Gastrocnemius medialis (tissue), 4 donors: ENCODE data around the gene ZDHHC17. TPM values are rescaled to one million over a fixed set of nuclear protein-coding genes. Genes with fewer than 3 reads are reported as not detected.

Experiments
- ATAC-seq, 2 donors: fragments of 150-250 bp; one replicate each; pipeline ENCODE4 v1.9.1; 2016
- DNase-seq, 2 donors: peaks; one replicate each; pipeline ENCODE4 v3.0.0-alpha.2; 2019
- H3K27ac ChIP-seq, 4 donors: fragments of 200-600 bp; sonication (generic); 1 replicate in 1 of 4; 2 replicates in 3 of 4; pipeline ENCODE4 v1.5.1; 2016 to 2018; ENCODE audit warnings: mild to moderate bottlenecking in 2 of 4, moderate library complexity in 1 of 4
- H3K27me3 ChIP-seq, 3 donors: fragments of 200-600 bp; sonication (generic) in 2 of 3; 1 replicate in 1 of 3; 2 replicates in 2 of 3; pipeline versions ENCODE4 v1.5.1 to v1.6.0; 2016 to 2019; ENCODE audit warnings: mild to moderate bottlenecking in 1 of 3, moderate library complexity in 1 of 3
- H3K36me3 ChIP-seq, 2 donors: fragments of 200-600 bp; sonication (generic) in 1 of 2; one replicate each; pipeline ENCODE4 v1.5.1; 2017 to 2018
- H3K4me1 ChIP-seq, 2 donors: fragments of 200-600 bp; sonication (generic) in 1 of 2; one replicate each; pipeline ENCODE4 v1.5.1; 2016 to 2017; ENCODE audit warnings: mild to moderate bottlenecking in 2 of 2
- H3K4me3 ChIP-seq, 4 donors: fragments of 200-600 bp; sonication (generic) in 3 of 4; 1 replicate in 1 of 4; 2 replicates in 3 of 4; pipeline ENCODE4 v1.5.1; 2016 to 2019; ENCODE audit warnings: mild to moderate bottlenecking in 2 of 4
- H3K9me3 ChIP-seq, 3 donors: fragments of 200-600 bp; sonication (generic) in 2 of 3; 1 replicate in 1 of 3; 2 replicates in 2 of 3; pipeline ENCODE4 v1.5.1; 2016 to 2019
- POLR2A ChIP-seq, 2 donors: fragments of 450-650 bp; IDR thresholded peaks; one replicate each; pipeline ENCODE4 v1.6.1; 2017; ENCODE audit warnings: antibody characterized with exemption in 2 of 2, mild to moderate bottlenecking in 2 of 2, moderate library complexity in 2 of 2
- in situ Hi-C, 4 donors: fragments of 200-750 bp; cut with MboI; loops; one replicate each; pipeline versions ENCODE4 v1.15.0 to v1.8.0; 2017; ENCODE audit warnings: low sequenced_read_pairs in 4 of 4
- intact Hi-C: fragments of 100-400 bp; cut with DNase I; formaldehyde crosslinking; loops from one replicate; pipeline ENCODE4 v1.15.1; 2023; ENCODE audit warnings: low total_unique reads
- total RNA-seq, 4 donors: library from RNA; depleted of rRNA; stranded (reverse); fragments of >200 nt; gene quantifications; one replicate each; pipeline versions ENCODE4 v1.1.0 to v1.2.3, GENCODE V29; 2016
- TF ChIP-seq, protein P1 (sequence below), 5 experiments: fragments of 450-650 bp in 3 of 5; fragments of 200-600 bp in 2 of 5; sonication (generic) in 2 of 5; IDR thresholded peaks in 4 of 5; conservative IDR thresholded peaks in 1 of 5; 1 replicate in 4 of 5; 2 replicates in 1 of 5; pipeline ENCODE4 v1.5.1; 2016 to 2019; ENCODE audit warnings: antibody characterized with exemption in 5 of 5, mild to moderate bottlenecking in 3 of 5, moderate library complexity in 3 of 5

Gene ZDHHC17
- total RNA-seq, 4 donors from 2014 or later = 15.5 to 35.6 (median 19.3) TPM

- H3K27me3 ChIP-seq = no peaks in the 10 kb centered on the region
- no peak overlapping the region for H3K27ac ChIP-seq
- ATAC-seq (no peak), DNase-seq (no peak)
- H3K4me1 ChIP-seq = no peaks in the 10 kb centered on the region
- H3K4me3 ChIP-seq = no peak overlapping the region
- in situ Hi-C loops (no loop called here), intact Hi-C loops (no loop called here)
- TF ChIP-seq, protein P1, sequence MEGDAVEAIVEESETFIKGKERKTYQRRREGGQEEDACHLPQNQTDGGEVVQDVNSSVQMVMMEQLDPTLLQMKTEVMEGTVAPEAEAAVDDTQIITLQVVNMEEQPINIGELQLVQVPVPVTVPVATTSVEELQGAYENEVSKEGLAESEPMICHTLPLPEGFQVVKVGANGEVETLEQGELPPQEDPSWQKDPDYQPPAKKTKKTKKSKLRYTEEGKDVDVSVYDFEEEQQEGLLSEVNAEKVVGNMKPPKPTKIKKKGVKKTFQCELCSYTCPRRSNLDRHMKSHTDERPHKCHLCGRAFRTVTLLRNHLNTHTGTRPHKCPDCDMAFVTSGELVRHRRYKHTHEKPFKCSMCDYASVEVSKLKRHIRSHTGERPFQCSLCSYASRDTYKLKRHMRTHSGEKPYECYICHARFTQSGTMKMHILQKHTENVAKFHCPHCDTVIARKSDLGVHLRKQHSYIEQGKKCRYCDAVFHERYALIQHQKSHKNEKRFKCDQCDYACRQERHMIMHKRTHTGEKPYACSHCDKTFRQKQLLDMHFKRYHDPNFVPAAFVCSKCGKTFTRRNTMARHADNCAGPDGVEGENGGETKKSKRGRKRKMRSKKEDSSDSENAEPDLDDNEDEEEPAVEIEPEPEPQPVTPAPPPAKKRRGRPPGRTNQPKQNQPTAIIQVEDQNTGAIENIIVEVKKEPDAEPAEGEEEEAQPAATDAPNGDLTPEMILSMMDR (IDR thresholded peaks at IDR 0.05 in 4 of 5, conservative IDR thresholded peaks at IDR 0.05 in 1 of 5) = no peak
- no peak for TF ChIP-seq POLR2A (IDR thresholded peaks at IDR 0.05)
- no peaks in the 10 kb centered on the region for H3K36me3 ChIP-seq
- H3K9me3 ChIP-seq = no peaks in the 10 kb centered on the region
Observed at GRCh38 chr12:76866726-76867125, 102.8 kb downstream of the ZDHHC17 start.

- Histone ChIP-seq H3K4me3 (no peak overlapping the region), H3K27ac (no peak overlapping the region), H3K36me3 (no peaks in the 10 kb centered on the region), H3K9me3 (no peaks in the 10 kb centered on the region), H3K4me1 (peaks cover 0 to 6% of the 10 kb centered on the region in 2 donors), H3K27me3 (no peaks in the 10 kb centered on the region)
- TF ChIP-seq, protein P1 (IDR thresholded peaks at IDR 0.05 in 4 of 5, conservative IDR thresholded peaks at IDR 0.05 in 1 of 5) = no peak
- intact Hi-C loops = no loop called here
- in situ Hi-C loops = no loop called here
- ATAC-seq (no peak), DNase-seq (no peak)
Observed at GRCh38 chr12:76871082-76871481, 107.2 kb downstream of the ZDHHC17 start.

GRCh38 chr12:76871742-76872141, 107.8 kb downstream of the ZDHHC17 start:
- Histone ChIP-seq H3K4me1 (peaks cover 0 to 6% of the 10 kb centered on the region in 2 donors), H3K36me3 (no peaks in the 10 kb centered on the region), H3K4me3 (no peak overlapping the region), H3K27ac (no peak overlapping the region), H3K27me3 (no peaks in the 10 kb centered on the region), H3K9me3 (no peaks in the 10 kb centered on the region)
- in situ Hi-C loops = no loop called here
- TF ChIP-seq POLR2A (IDR thresholded peaks at IDR 0.05) = no peak
- TF ChIP-seq, protein P1 (IDR thresholded peaks at IDR 0.05 in 4 of 5, conservative IDR thresholded peaks at IDR 0.05 in 1 of 5) = no peak
- DNase-seq (no peak), ATAC-seq (no peak)
- intact Hi-C loops = no loop called here

- in situ Hi-C loops = no loop called here
- no peaks in the 10 kb centered on the region for H3K27me3 ChIP-seq
Observed at GRCh38 chr12:76872415-76872814, 108.5 kb downstream of the ZDHHC17 start.

More at GRCh38 chr12:76872415-76872814, 108.5 kb downstream of the ZDHHC17 start:
- Histone ChIP-seq H3K9me3 (no peaks in the 10 kb centered on the region), H3K27ac (no peak overlapping the region), H3K4me1 (peaks cover 0 to 6% of the 10 kb centered on the region in 2 donors), H3K36me3 (no peaks in the 10 kb centered on the region), H3K4me3 (no peak overlapping the region)
- no peak for DNase-seq
- intact Hi-C loops = no loop called here
- no peak for ATAC-seq
- TF ChIP-seq POLR2A (IDR thresholded peaks at IDR 0.05) = no peak
- TF ChIP-seq, protein P1 (IDR thresholded peaks at IDR 0.05 in 4 of 5, conservative IDR thresholded peaks at IDR 0.05 in 1 of 5) = no peak
